ENCODE results near the gene RBMS3.
"Not testable (repeated sequence)": the region's sequence is repeated elsewhere in the genome, so short reads cannot be mapped to it uniquely, and the experiment has no call there.

The RBMS3 gene

DNA sequence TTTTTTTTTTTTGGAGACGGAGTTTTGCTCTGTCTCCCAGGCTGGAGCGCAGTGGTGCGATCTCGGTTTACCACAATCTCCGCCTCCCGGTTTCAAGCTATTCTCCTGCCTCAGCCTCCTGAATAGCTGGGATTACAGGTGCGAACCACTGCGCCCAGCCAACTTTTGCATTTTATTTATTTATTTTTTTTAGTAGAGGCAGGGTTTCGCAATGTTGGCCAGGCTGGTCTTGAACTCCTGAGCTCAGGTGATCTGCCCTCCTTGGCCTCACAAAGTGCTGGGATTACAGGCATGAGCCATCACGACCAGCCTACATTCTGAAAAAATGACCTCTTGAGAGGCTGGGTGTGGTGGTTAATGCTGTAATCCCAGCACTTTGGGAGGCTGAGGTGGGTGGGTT is 243.6 kb downstream of the RBMS3 start:
- DNase-seq (ENCODE audit: low read depth, low spot score) = not testable (repeated sequence)

DNA sequence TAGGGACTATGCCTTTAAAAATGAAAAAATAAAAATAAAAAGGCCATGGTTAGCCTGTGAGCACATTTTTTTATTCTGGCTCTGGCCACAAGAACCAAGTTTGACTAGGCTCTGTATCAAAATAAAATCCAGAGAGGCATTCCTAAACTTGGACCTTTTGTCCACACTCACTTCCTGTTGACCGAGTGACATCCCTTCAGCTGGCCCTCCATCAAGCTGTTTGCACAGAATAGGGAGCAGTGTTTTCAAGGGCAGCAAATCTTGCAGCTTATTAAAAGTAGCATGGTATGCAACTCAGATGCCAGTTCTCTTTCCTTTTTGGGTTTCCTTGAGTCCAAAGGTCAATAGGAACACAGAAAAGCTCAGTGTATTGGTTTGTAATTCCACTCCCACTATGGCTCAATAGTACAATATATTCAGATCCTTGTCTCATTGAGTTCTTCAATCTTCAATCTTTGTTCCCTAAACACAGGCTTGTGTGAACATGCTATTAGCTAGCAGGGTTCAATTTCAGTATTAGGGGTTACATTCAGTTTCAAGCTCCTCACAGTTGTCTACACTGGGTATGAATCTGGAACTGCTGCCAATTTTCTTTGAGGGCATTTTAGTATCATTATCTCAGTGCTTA is 244.5 kb downstream of the RBMS3 start:
- peak; percentile 35 for DNase-seq (ENCODE audit: low read depth, low spot score)

DNA sequence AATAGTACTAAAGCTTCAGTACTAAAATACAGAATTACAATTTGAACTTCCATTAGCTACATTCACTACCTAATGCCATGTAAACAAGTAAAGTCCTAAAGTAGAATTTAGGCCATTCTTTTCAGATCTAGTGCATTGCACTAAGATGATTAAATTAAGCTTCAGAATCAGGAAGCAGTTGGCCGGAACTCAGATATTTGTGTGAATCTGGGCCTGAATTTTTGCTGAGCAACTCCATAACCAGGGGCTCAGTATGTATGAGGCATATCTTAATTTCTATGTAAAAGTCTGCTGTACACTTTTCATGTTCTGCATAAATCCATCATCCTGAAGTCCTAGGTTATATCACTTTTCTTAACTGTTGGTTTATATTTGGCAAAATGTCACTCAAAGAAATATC is 246.4 kb downstream of the RBMS3 start:
- no peak for DNase-seq (ENCODE audit: low read depth, low spot score)

DNA sequence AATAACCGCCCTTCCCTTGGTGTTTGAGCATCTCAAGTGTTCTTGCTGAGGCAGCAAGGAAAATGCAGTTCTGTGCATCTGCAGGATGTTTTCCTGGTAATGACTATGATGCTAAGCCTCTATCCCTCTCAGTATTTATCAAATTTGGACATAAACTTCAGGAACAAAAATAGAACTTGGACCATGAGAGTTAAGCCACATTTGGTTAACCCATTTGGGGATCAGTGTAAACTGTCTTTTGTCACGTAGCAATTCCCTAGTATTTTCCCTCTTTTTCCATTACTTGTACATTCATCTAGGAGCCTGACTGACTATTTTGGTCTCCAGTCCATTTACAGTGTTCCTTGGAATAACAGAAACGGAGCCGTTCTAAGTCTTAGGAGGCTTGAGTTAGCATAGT is 250.8 kb downstream of the RBMS3 start:
- no peak for DNase-seq (ENCODE audit: low read depth, low spot score)

DNA sequence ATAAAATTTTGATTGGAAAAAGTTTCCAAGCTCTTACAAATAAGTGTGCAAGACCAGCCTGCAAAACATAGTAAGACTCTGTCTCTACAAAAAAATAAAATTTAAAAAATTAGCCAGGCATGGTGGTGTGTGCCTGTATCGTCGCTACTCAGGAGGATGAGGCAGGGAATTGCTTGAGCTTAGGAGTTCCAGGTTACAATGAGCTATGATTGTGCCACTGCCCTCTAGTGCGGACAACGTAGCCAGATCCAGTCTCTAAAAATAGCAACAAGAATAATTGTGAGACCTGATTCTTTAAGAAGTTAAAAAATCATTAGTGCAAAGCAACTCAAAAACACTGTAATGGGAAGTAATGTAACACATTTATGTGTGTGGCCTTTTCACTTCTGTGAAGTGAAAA is 251.6 kb downstream of the RBMS3 start:
- DNase-seq (ENCODE audit: low read depth, low spot score) = no peak

DNA sequence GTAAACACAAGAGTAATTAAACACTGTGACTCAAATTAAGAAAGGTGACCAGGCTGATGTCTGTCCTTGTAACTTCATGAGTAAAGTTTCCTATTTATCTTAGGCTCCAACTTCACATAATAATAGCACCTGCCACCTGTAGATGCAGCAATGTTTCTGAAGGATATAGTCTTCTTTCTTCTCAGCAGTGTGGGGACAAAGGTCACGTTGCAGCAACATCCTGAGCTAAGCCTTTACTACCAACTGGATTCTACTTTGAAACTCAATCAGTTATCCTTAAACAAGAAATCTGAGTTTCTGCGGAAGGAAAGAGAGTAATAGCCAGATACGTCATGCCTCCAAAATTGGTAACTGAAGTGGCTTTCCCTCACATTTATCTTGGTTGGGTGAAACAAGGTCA is 253.1 kb downstream of the RBMS3 start:
- no peak for DNase-seq (ENCODE audit: low read depth, low spot score)

DNA sequence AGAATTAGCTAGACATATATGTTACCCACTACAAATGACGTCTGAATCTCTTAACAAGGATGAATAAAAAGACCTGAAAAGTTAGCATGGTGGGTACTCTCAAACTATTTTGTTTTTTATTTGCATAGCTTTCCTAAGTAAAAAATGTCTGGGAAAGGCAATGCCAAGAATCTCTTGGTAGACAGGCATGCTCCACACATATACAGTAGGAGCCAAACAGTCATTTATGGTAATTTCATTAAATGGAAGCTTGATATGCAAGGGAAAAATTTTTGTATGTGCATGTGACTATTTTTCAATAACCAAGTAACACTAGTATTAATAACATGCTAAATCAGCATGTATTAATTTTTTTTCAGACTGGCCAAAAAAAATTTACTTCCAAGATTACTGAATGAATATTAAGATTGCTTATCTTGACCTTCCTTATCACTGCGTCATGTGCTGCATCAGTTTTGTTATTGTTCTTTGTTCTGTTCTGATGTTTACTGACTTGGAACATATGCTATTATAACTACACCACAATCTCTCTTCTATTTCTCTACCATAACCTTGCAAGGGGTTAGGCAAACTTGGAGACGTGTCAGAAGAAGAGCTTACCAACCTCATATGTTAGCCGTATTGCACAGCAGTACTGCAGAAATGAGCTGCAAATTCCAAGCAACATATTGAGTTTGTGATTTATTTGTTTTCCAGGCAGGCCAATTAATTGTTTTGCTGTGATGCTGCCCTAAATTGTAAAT is 255.3 kb downstream of the RBMS3 start:
- no peak for DNase-seq (ENCODE audit: low read depth, low spot score)

DNA sequence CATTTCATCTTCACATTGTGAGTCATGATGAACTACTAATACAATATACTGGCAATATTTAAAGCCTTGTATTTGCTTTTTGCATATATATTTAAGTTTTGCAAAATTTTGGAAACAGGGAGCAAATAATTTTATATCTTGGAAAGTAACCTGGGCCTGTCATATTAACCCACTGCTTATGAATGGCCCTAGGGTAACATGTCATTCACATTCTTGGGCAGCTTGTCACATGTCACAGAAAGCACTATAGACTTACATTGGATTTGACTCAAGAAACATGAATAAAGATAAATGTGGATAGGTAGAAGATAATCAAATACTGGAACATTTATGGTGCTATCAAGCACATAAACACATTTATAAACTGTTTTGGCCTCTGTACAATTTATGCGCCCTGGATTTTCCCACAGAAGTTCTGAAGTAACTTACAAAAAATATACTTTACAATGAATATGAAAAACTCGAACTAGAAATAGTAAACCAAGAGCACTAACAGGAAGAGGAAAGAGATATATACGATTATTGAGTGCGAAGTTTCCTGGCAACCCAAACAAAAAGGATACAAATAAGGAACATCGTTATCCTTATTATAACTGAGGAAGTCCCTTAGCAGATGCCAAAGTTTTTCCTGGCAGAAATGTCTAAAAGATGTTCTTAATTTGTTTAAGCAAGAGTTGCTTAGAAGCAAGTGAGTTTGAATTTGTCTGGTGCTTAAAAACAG is 257.2 kb downstream of the RBMS3 start:
- no peak for DNase-seq (ENCODE audit: low read depth, low spot score)

DNA sequence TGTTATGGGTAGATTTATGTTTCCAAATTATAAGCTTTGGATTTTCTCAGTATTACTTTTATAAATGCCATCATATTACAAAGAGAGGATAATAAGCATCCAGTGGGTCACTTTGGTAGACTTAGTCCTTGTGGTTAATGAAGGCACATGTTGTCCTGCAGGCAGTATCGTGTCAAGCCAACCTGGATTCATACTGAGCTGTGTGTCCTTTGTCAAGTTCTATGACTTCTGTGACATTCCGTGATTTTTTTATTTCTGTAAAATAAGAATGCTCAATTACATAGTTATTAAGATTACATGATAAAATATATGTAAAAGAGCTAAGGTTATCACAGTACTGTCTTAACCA is 257.7 kb downstream of the RBMS3 start:
- DNase-seq (ENCODE audit: low read depth, low spot score) = no peak

DNA sequence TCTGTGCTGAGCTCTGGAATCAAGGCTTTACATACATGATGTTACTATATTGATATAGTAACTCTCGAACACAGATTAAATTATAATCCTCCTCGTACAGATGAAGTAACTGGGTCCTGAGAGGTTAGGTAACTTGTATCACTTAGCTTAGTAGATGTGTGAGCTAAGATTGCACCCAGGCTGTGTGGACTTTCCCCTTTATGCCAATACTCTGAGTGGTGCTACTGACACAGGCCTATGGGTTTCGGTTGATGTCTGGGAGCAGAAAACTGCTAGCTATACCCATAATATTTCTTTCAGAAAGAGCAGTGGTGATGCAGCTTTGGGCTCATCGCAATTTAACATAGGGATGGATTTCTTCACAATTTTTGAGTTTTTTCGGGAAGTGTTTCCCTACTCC is 259.7 kb downstream of the RBMS3 start:
- DNase-seq (ENCODE audit: low read depth, low spot score) = no peak

DNA sequence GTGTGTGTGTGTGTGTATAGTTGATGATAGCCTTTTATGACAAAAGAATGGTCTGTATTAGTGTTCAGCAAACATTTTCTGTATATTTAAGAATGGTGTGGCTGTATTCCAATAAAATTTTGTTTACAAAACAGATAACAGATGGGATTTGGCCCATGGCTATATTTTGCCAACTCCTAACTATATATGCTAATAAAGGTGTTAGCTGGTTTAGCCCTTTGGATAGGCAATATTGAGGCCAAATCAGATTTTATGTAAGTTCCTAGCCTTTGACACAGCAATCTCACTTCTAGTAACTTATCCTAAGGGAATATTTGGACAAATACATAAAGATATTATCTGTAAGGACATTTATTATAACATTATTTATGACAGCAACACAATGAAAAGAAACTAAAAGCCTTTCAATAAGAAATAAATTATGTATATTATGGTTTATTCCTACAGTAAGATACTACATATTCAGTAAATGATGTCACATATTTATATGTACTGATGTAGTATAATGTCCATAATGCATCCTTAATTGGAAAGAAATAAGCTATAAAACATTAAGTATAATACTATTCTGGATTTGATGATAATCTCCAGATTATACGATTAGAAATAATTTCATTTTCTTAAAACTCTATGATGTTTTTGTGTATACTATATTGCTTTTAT is 264.0 kb downstream of the RBMS3 start:
- DNase-seq (ENCODE audit: low read depth, low spot score) = no peak

DNA sequence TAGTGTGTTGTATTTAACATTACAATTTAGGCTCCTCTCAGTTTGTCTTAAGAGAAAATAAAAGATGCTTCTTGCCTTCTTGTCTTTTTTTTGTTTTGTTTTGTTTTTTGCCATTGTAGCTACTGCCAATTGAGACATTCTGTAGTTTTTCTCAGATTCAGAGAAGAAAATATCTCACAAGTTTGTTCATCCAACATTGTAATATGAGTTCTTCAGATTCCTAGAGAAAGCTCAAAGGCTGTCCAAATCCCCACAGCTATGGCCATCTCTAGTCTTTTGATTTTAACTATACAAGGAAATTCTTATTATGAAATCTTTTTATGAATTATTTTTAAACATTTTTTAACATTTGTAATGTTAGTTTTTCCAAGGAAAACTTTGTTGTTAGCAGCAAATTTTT is 264.7 kb downstream of the RBMS3 start:
- DNase-seq (ENCODE audit: low read depth, low spot score) = no peak

DNA sequence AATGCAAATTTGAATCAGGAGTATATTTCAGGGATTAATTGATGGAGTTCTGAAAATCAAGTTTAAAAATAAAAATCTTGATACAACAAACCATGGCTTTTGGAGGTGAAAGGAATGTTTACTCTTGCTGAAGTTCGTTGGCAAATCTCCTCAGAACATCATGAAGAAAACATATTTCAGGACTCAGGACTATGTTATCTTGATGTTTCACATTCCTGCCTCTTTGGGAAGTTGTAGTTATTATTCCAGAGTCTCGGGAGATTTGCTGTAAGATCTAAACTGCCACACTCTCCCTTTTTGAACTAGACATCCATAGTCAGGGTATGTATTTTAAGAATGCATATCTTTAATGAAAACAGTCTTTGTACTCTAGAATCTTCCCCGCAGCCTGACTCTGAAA is 271.2 kb downstream of the RBMS3 start:
- peak; percentile 31 for DNase-seq (ENCODE audit: low read depth, low spot score)

DNA sequence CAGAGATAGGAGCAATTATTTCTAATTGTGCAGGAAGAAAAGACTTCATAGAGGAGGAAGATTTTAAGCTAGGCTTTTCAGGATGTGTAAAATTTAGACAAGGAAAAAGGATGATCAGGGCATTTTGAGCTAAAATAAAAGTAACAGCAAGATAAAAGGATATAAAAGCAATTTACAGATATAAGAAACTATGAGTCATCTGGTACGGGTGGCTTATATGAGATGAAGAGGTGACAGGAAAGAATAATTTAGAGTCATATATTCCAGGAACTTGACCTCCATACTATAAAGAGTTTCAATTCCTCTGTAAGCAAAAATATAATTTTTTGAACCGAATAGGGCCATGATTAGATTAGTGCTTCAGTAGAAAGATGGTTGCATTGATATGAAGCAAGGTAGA is 273.7 kb downstream of the RBMS3 start:
- no peak for DNase-seq (ENCODE audit: low read depth, low spot score)

DNA sequence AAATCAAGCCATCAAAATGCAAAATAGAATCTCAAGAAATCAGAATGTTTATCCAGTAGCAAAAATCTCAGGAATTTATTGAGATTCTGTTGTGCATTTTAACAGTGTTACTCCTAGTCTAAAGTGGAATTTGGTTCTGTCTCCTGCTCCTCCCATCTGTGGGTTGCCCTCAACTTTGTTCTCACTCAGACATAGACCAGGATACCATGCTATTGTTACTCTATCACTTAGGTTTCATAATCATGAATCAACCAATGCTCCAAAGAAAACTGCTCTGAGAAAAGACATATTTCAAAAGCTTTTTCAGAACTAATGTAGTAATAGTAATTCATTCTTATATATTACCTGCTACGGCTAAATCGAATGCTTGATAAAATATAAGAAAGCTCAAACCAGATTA is 274.7 kb downstream of the RBMS3 start:
- peak; percentile 29 for DNase-seq (ENCODE audit: low read depth, low spot score)

DNA sequence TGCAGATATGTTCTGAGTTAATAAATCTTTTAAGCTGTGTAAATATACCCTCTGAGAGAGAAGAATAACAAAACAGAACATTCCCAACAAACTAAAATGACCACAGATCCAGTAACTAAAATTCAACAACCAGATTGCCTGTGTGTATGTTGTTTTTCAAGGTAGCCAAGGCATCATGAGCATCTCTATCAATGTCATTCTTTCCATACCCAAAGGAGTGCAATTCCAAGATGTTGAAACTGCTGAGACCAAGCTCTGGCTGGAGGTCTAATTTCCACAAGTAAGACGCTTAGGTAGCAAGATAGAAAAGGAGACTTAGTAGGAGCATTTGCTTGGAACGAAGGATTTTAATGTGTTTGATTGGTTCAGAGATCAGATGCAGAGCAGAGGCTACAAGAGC is 276.3 kb downstream of the RBMS3 start:
- peak; percentile 14 for DNase-seq (ENCODE audit: low read depth, low spot score)

DNA sequence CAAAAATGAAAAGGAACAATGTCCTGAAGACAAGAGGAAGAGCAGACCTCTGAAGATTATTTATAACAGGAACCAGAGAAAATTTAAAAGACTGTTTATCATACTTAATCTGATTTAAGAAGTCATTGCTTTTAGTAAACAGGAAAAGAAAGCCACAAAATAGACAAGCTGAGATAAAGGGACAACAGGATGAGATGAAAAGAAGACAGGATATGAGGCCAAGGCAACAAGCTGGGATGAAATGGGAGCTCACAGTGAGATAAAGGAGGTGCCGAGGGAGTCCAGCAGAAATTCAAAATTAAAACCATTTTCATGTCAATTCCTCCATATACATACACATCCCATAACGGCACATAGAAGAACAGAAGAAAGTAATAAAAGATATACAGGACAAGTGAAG is 277.0 kb downstream of the RBMS3 start:
- DNase-seq (ENCODE audit: low read depth, low spot score) = no peak

DNA sequence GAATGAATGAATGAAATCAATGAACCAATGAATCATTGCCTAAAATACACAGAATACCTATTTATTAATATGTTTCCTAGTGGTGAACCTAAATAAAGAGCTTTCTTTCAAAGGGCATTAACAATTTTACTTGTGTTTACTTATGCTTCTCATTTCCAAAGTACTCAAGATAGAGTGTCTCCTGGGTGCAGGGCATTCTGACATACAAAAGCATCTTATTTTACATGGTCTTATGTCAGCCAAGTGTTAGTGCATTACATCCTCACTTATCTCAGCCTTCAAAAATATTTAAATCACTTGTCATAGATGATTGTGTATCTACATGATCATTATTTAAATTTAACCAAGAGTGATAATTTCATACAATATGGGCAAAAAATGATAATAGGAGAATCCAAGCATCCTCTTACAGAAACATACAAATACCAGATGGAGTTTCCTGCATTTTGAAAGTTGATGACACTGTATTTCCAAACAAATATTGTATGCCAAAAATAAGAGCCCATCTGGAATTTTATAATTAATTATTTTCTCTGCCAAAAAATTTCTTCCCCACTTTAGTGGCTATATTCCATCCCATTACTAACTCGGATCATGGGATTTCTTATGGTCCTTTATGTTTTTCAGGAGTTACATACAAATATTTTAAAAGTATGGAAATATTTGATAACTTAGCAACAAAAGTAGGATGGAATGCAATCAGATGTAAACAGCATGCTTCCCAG is 279.0 kb downstream of the RBMS3 start:
- no peak for DNase-seq (ENCODE audit: low read depth, low spot score)

DNA sequence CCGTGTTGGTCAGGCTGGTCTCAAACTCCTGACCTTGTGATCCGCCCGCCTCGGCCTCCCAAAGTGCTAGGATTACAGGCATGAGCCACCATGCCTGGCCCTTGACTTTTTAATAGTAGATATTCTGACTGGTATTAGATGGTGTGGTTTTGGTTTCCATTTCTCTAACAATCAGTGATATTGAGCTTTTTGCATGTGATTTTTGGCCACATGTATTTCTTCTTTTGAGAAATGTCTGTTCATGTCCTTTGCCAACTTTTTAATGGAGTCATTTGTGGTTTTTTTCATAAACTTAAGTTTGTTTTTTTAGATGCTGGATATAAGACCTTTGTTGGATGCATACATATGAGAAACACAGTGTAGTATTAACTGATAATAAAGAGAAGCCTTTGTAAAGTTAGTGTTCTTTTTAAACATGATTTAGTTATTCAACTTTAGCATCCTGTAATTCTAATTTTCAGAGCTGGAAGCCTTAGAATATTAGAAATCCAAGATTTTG is 280.8 kb downstream of the RBMS3 start:
- no peak for DNase-seq (ENCODE audit: low read depth, low spot score)

DNA sequence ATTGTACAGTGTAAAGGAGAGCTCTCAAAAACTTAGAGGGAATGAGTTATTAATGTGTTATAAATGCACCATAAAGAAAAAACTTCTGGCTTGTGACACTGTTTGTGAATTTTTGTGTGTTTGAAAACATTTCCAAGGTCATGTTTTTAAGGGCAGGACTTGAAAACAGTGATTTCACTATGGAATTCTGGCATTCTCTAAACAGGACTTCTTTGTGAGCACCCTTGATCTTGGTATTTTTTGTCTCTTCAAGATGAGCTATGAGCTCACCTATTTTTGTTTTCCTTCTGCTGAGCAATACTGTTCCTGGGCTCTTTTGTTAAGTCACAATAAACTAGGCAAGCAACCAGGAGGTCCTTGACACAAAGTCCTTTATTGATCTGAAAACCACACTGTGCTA is 284.4 kb downstream of the RBMS3 start:
- peak; percentile 6 for DNase-seq (ENCODE audit: low read depth, low spot score)

DNA sequence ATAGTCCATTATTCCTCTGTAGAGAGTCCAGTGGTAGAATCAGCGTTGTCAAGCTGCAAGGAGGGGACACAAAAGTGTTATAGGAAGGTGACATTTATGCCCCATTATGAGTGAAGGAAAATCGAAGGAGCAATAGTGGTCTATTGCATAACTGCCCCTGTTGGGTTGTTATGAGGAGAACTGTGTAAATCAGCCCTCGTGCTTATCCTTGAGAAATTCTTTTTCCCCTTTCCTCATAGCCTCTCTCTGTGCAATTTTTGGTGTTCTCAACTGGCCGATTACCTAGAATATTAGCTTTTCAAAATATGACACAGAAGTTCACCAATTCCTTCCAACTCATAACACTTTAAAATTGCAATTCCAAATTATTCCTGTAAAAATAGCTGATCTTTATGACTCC is 286.6 kb downstream of the RBMS3 start:
- no peak for DNase-seq (ENCODE audit: low read depth, low spot score)

DNA sequence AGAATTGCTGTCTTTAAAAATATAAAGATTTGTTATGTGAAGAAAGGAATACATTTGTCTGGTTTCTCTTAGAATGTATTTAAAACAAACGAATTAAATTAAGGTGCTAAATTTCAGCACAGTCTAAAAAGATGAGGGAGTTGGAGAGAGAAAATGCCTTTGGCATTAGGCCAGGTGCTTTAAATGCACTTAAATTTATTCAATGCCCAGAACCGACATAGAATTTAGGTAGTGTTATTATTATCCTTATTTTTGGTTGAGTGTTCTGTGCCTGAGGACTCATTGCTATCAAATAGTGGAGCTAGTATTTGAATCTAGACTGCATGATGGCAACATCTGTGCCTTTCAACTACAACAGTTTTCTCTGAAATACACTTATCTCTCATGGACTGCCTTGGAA is 287.5 kb downstream of the RBMS3 start:
- DNase-seq (ENCODE audit: low read depth, low spot score) = no peak
